CD4-positive, alpha-beta T cell treated with Interleukin-10 for 1 hour (primary cell): ENCODE measurements around the gene FMN2.
"Not testable (repeated sequence)": the region's sequence is repeated elsewhere in the genome, so short reads cannot be mapped to it uniquely, and the experiment has no call there.

Experiments used
- DNase-seq: peaks from one replicate; pipeline ENCODE4 v3.0.0-alpha.2; 2020

FMN2 gene

DNA sequence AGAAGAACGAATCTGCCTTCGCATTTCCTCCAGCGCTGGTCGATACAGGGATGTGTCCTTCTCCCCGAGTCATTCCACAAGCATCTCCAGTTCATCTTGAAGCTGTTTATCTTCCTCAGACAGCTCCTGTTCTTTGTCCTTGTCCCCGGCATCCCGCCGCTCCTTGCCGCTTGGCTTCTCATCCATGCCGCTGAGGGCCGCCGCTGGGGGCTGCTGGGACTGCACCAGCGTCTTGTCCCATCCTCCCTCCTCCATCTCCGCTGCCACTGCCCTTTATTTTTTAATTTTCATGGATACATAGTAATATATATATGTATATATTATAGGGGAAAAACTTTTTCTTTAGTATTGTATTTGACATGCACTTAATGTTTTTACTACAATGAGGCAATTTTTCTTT, 53.4 kb downstream of the FMN2 start:
- no peak for DNase-seq

DNA sequence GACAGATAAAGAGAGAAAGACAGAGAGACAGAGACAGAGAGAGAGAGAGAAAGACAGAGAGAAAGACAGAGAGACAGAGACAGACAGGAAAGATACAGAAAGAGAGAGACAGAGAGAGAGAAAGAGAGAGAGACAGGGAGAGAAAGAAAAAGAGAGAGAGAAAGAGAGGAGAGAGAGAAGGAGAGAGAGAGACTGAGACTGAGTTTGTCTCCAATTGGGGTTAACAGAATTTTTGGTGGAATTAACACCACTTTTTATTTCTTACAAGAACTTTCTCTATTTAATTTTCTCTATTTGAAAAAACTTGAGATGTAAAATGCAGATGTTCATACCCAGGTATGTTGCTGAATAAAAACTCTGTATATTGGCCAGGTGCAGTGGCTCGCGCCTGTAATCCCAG, 56.6 kb downstream of the FMN2 start:
- no peak for DNase-seq

DNA sequence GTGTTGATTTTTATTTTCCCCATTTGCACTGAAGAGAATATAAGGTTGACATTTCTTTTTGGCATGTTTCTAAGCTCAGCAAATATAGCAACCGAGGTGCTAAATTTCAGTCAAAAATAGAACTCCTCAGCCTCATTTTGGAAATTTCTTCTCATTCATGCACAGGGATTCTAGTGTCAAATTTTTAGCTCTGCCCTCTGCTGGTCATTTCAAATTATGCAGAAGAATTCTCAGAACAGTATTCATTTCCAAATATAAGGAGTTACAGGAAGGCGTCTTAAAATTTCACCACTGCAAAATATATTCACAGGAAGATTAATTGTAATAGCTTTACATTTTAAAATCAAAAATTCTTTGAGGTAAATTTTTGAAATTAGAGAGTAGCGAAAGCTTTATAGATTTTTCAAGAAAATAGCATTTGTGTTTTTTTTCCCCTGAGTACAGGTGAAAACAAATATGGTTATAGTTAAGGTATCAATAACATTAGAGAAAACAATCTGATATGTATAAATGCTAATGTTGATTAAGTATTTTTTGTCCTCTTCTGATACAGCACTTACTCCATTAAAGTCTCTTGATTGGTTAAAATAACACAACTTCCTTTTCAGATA, 57.9 kb downstream of the FMN2 start:
- DNase-seq: peak; percentile 8

GRCh38 chr1:240151136-240151735, 59.6 kb downstream of the FMN2 start:
- no peak for DNase-seq

GRCh38 chr1:240152611-240153297, 61.1 kb downstream of the FMN2 start:
- DNase-seq: no peak

GRCh38 chr1:240155605-240156004, 63.9 kb downstream of the FMN2 start:
- DNase-seq: no peak

DNA sequence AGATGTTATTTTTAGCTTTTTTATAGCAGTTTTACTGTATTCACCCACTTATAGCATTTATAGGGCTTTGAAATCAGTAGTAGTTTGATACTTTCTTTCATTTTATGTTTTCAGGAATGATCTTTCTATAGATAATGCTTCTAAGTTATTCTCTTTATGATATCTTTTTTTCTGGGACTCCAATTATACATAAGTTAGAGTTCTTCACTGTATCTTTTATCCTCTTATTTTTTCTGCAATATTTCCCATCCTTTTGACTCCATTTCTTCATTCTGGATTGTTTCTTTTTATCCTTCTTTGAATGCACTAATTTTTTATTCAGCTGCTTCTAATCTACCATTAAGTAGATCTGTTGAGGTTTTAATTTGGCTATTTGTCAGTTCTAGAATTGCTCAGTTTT, 73.1 kb downstream of the FMN2 start:
- DNase-seq: no peak

DNA sequence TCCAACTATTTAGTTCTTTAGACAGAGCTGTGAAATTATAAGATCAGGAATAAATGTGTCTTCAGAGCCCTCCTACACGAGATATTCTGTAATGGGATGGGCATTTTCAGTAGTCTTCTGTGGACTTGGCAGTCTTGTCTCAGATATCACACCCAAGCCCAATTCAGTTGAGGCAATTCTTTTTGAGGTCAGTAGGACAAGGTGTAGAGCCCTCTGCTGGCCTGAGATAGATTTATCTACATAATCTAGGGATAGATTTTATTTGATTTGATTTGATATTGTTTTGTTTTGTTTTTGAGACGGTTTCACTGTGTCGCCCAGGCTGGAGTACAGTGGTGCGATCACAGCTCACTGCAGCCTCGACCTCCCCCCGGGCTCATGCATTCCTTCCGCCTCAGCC, 77.5 kb downstream of the FMN2 start:
- DNase-seq: no peak

DNA sequence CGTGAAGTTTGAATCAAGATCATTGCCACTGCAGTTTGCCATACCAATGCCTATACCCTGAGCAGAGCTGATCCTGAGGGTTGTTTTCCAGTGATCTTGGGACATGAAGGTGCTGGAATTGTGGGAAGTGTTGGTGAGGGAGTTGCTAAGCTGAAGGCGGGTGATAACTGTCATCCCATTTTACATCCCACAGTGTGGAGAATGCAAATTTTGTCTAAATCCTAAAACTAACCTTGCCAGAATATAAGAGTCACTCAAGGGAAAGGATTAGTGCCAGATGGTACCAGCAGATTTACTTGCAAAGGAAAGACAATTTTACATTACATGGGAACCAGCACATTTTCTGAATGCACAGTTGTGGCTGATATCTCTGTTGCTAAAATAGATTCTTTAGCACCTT, 78.6 kb downstream of the FMN2 start:
- no peak for DNase-seq

GRCh38 chr1:240170806-240171205, 79.1 kb downstream of the FMN2 start:
- DNase-seq: no peak

DNA sequence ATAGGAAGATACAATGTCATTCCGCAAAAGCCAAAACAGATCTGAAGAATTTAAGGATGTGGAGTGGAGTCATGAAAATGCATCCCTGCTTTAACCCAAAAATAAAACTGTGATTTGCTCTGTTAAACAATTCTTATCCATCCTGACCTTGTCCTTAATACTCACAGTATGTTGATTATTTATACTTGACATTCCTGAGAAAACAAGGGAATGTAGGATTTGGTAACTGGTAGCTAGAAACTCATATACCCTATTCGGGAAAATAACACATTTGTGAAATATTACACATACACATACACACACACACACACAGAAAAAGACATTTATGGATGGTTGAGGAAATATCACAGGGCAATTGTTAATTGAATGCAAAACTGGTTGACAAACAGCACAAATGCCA, 80.2 kb downstream of the FMN2 start:
- DNase-seq: no peak

DNA sequence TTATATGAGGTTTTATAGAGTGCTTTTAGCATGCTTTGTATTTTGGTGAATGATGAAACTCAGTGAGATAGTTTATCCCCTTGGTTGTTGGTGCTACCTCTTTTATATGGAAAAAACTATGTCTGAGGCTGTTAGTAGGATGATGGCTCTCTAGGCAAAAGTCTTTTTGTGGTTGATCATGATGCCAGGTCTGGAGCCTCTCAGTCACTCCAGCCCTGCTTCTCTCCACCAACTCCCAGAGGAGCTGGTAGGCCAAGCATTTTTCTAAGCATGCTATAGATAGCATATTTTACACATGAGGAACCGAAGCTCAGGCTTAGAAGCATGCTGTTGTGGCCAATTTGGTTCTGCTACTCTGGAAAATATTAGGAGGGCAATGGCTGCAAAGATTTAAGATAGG, 82.2 kb downstream of the FMN2 start:
- no peak for DNase-seq

DNA sequence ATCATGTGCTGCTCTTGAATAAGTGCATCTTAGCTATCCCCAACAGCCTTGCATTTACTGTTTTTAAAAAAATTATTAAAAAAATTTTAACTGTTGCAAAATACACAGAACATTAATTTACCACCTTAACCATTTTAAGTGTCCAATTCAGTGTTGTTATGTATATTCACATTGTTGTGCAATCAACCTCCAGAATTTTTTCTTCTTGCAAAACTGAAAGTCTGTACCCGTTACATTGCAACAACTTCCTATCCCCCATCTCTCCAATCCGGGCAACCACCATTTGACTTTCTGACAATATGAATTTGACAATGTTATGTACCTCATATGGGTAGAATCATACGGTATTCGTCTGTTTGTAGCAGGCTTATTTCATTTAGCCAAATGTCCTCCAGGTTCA, 83.1 kb downstream of the FMN2 start:
- DNase-seq: no peak

- no peak for DNase-seq
These were observed 86.7 kb downstream of the FMN2 start for GRCh38 chr1:240178366-240178765.

GRCh38 chr1:240184682-240185081, 93.0 kb downstream of the FMN2 start:
- DNase-seq: not testable (repeated sequence)

GRCh38 chr1:240188139-240188538, 96.5 kb downstream of the FMN2 start:
- DNase-seq: no peak

DNA sequence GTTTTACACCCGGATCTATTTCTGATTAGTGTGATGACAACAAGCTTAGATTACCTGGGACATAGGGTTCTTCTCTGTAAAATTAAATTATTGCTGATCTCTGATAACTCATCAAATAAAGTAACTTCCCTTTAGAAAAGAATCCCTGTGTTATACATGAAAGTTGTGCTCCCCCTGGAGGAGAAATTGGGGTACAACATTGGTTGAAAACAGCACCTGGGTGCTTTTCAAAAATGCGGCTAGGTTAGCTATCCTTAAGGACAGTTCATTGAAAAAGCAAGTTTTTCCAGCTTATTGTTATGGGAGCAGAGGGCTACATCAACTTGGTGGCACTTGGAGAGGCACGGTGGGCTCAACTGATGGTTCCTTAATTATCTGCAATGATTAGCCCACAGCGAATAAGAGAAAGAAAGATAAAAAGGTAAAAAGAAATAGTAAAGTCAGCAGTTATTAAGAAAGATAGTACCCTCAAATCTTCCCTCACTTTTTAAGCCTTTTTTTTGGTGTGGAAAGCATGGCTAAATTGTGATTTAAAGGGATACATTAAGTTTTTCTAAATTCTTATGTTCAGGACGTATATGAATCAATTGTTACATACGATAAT, 97.8 kb downstream of the FMN2 start:
- peak; percentile 26 for DNase-seq

DNA sequence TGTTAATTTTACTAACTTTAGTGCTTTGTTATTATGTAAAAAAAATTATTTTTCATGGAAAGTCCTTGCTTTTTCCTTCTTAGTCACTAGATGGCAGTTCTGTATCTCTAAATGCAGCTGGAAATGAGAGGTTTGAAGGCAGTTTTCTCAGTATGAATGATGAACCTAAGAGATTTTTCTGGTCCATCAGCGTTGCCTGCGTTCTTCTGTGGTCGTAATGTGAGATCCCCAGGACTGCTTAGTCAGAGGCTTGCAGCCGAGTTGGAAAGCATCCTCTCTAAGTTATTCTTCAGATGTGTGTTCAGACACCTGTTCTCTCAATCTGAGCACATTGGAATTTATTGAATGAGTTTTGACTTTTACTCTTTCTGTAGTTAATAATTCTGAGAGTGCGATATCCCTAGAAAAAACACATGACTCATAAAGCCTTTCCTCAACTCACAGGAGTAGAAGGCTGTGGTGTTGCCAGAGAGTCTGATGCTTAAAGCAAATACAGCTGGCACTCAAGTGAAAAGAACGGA, 99.3 kb downstream of the FMN2 start:
- DNase-seq: no peak

DNA sequence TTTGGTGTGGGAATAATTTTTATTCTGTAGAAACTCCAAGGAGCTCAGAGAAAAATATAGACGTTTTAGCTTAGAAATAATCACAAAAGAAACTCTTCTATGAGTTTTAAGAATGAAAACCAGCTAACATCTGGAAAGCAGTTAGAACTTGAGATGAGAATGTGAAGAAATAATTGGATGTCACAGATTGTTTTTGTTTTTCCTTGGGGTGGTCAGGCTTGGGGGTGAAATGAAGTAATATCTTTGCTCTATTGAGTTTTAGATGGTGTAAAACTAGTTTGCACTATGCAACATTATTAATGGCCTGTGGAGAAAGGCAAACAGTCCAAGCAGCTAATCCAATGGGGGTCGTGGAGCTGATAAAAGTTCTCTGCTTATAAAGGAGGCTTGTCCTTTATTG, 101.2 kb downstream of the FMN2 start:
- no peak for DNase-seq

- DNase-seq: no peak
These were observed 102.0 kb downstream of the FMN2 start for GRCh38 chr1:240193679-240194078.

GRCh38 chr1:240194120-240194519, 102.4 kb downstream of the FMN2 start:
- DNase-seq: no peak

DNA sequence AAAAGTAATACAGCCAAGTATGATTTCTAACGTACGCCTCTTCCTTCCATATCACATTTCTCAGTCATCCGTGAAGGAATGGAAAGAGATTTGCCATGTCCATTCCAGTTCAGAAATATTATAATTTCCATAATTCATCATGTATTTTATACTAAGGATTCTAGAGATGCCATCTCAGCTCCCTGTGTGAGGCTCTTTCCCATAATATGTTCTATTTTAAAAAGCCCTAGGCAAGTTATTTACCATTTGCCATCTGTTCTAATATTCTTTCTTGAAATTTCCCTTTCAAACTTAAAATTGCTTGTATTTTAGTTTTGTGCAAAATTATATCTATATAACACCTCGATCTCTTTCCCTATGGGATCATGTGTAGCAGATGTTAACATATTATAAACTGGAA, 106.7 kb downstream of the FMN2 start:
- no peak for DNase-seq

- no peak for DNase-seq
These were observed 108.3 kb downstream of the FMN2 start for GRCh38 chr1:240199758-240200645.
